Bronchial epithelial cell (primary cell): ENCODE data around the gene ICE1. TPM values are rescaled to one million over a fixed set of nuclear protein-coding genes. Genes with fewer than 3 reads are reported as not detected.
"Not testable (repeated sequence)": the region's sequence is repeated elsewhere in the genome, so short reads cannot be mapped to it uniquely, and the experiment has no call there.

Source experiments
- DNase-seq: peaks from one replicate; pipeline ENCODE4 v3.0.0-alpha.2; 2010; ENCODE audit warnings: low read depth
- FAIRE-seq: peaks from 2 replicates; lab custom pipeline; 2011; peaks lifted over from hg19 to GRCh38; lab: Jason Lieb, UNC
- H3K27me3 ChIP-seq: 2 replicates; pipeline ENCODE4 v1.5.1; 2011; ENCODE audit warnings: low read length; ENCODE audit not compliant: control insufficient read depth, insufficient read depth
- H3K36me3 ChIP-seq: 2 replicates; pipeline ENCODE4 v1.5.1; 2011; ENCODE audit warnings: low read length; ENCODE audit not compliant: control insufficient read depth, insufficient read depth
- H3K4me3 ChIP-seq: 2 replicates; pipeline ENCODE4 v1.5.1; 2011; ENCODE audit warnings: mild to moderate bottlenecking, low read depth, low read length, control low read depth
- CTCF ChIP-seq: IDR thresholded peaks from 2 replicates; pipeline ENCODE4 v1.5.1; 2011; ENCODE audit warnings: mild to moderate bottlenecking, moderate library complexity, low read length, control low read depth, inconsistent platforms; ENCODE audit not compliant: insufficient read depth, severe bottlenecking
- total RNA-seq: library from RNA; depleted of rRNA; stranded (reverse); fragments of >200 nt; gene quantifications from 2 replicates; pipeline ENCODE4 v1.2.1, GENCODE V29; 2014

Gene ICE1
- total RNA-seq, 1 donor from 2014 or later, result 19.7 TPM

GRCh38 chr5:5405441-5405840 lies 17.0 kb upstream of the ICE1 start:
- no peak for TF ChIP-seq CTCF
- DNase-seq (no peak), FAIRE-seq (no peak)
- H3K27me3 ChIP-seq, result no peaks in the 10 kb centered on the region
- H3K4me3 ChIP-seq, result no peak overlapping the region
- no peaks in the 10 kb centered on the region for H3K36me3 ChIP-seq

- DNase-seq (no peak), FAIRE-seq (no peak)
- H3K27me3 ChIP-seq, result no peaks in the 10 kb centered on the region
- H3K4me3 ChIP-seq, result no peak overlapping the region
- H3K36me3 ChIP-seq, result no peaks in the 10 kb centered on the region
- no peak for TF ChIP-seq CTCF
Measured at GRCh38 chr5:5407924-5408323, 14.6 kb upstream of the ICE1 start.

GRCh38 chr5:5409151-5409810 lies 13.2 kb upstream of the ICE1 start:
- DNase-seq, result peak; percentile 11
- no peak for TF ChIP-seq CTCF
- H3K4me3 ChIP-seq, result no peak overlapping the region
- no peak for FAIRE-seq
- no peaks in the 10 kb centered on the region for H3K36me3 ChIP-seq
- H3K27me3 ChIP-seq, result no peaks in the 10 kb centered on the region

- not testable (repeated sequence) for H3K36me3 ChIP-seq, H3K4me3 ChIP-seq, DNase-seq, H3K27me3 ChIP-seq, FAIRE-seq
Measured at GRCh38 chr5:5413856-5414255, 8.6 kb upstream of the ICE1 start.

GRCh38 chr5:5414999-5415398 lies 7.5 kb upstream of the ICE1 start:
- no peak overlapping the region for H3K4me3 ChIP-seq
- no peaks in the 10 kb centered on the region for H3K36me3 ChIP-seq
- no peak for TF ChIP-seq CTCF
- FAIRE-seq (no peak), DNase-seq (no peak)
- H3K27me3 ChIP-seq, result no peaks in the 10 kb centered on the region

- no peak for DNase-seq
- no peaks in the 10 kb centered on the region for H3K36me3 ChIP-seq
- H3K4me3 ChIP-seq, result no peak overlapping the region
- FAIRE-seq, result no peak
- H3K27me3 ChIP-seq, result no peaks in the 10 kb centered on the region
- TF ChIP-seq CTCF, result no peak
Measured at GRCh38 chr5:5416733-5417132, 5.7 kb upstream of the ICE1 start.
